CD4-positive, CD25-positive, alpha-beta regulatory T cell (primary cell): Measurements from ENCODE around the gene DDC. TPM values are rescaled to one million over a fixed set of nuclear protein-coding genes. Genes with fewer than 3 reads are reported as not detected.

Experiments used
- ATAC-seq, 2 donors: fragments of 150-1000 bp; cut with Tn5 transposase; one replicate each; pipeline ENCODE4 v1.10.0; 2021; ENCODE audit warnings: low read depth in 2 of 2, moderate number of reproducible peaks in 2 of 2, moderate library complexity in 1 of 2
- DNase-seq, 3 donors: peaks; one replicate each; pipeline versions ENCODE4 v3.0.0 to v3.0.0-alpha.2; 2012 to 2022; ENCODE audit warnings: mixed read lengths in 1 of 3
- H3K27ac ChIP-seq: one replicate; pipeline ENCODE4 v1.7.0; 2013; ENCODE audit warnings: mild to moderate bottlenecking, low read length; ENCODE audit not compliant: insufficient read depth, poor library complexity, severe bottlenecking
- H3K27me3 ChIP-seq: one replicate; pipeline ENCODE4 v1.7.0; 2013; ENCODE audit warnings: low read length; ENCODE audit not compliant: control insufficient read depth, insufficient read depth
- H3K36me3 ChIP-seq: one replicate; pipeline ENCODE4 v1.7.0; 2013; ENCODE audit warnings: mild to moderate bottlenecking, low read length, moderate library complexity; ENCODE audit not compliant: control insufficient read depth, insufficient read depth
- H3K4me1 ChIP-seq: 2 replicates; pipeline ENCODE4 v1.7.0; 2013; ENCODE audit warnings: mild to moderate bottlenecking, low read length; ENCODE audit not compliant: insufficient read depth, control insufficient read depth, poor library complexity, severe bottlenecking
- H3K4me3 ChIP-seq: one replicate; pipeline ENCODE4 v1.7.0; 2013; ENCODE audit warnings: low read depth, mild to moderate bottlenecking, low read length, moderate library complexity
- H3K9me3 ChIP-seq, 2 experiments: 1 replicate in 1 of 2; 2 replicates in 1 of 2; pipeline ENCODE4 v1.7.0; 2013; ENCODE audit warnings: low read length in 2 of 2, mild to moderate bottlenecking in 1 of 2, moderate library complexity in 1 of 2; ENCODE audit not compliant: control insufficient read depth in 2 of 2
- H3K27ac Mint-ChIP-seq, 3 donors: one replicate each; pipeline ENCODE4 v1.8.0; 2020 to 2022; ENCODE audit warnings: mild to moderate bottlenecking in 3 of 3, mixed read lengths in 3 of 3, moderate library complexity in 2 of 3
- H3K27me3 Mint-ChIP-seq: one replicate; pipeline ENCODE4 v1.8.0; 2022; ENCODE audit warnings: mild to moderate bottlenecking, mixed read lengths
- H3K36me3 Mint-ChIP-seq: one replicate; pipeline ENCODE4 v1.8.0; 2020; ENCODE audit warnings: mixed read lengths
- H3K4me1 Mint-ChIP-seq, 4 donors: one replicate each; pipeline ENCODE4 v1.8.0; 2020 to 2022; ENCODE audit warnings: mixed read lengths in 4 of 4, mild to moderate bottlenecking in 1 of 4
- H3K4me3 Mint-ChIP-seq, 4 donors: one replicate each; pipeline ENCODE4 v1.8.0; 2020 to 2022; ENCODE audit warnings: mild to moderate bottlenecking in 4 of 4, mixed read lengths in 4 of 4, moderate library complexity in 3 of 4
- H3K9me3 Mint-ChIP-seq, 7 donors: one replicate each; pipeline ENCODE4 v1.8.0; 2020 to 2022; ENCODE audit warnings: mixed read lengths in 7 of 7, mild to moderate bottlenecking in 3 of 7, moderate library complexity in 2 of 7
- polyA plus RNA-seq, 4 donors: library from polyadenylated mRNA; unstranded; fragments of 300-500 nt; fragmentation: Illumina TruSeq; gene quantifications; one replicate each; pipeline ENCODE4 v1.2.3, GENCODE V29; 2021
- total RNA-seq: library from RNA; stranded (reverse); gene quantifications from one replicate; pipeline ENCODE4 v1.2.3, GENCODE V29; 2022

The DDC gene
- total and polyA plus RNA-seq, 5 donors from 2014 or later: not detected

DNA sequence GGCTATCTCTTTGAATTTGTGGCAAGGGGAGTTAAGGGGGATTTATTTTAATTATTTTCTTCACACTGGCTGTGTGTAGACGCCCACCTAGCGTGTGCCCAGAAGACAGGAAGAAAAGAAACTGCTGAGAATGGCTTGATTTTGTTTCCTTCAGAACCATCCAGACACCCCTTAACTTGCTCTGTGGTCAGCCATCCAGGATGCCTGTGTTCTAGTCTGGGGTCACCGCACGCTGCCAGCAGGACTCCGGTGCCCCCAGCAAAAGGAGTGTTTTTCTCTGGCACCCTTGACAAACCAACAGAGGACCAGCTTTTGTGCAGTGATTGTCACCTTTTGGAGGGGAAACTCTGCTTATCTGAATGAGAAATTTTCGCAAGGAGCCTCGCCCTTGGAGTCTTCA is 5.3 kb downstream of the DDC start:
- Histone ChIP-seq H3K4me3 (no peak overlapping the region), H3K27me3 (peaks cover 22% of the 10 kb centered on the region), H3K9me3 (no peaks in the 10 kb centered on the region), H3K4me1 (no peaks in the 10 kb centered on the region), H3K36me3 (no peaks in the 10 kb centered on the region), H3K27ac (no peak overlapping the region)
- ATAC-seq (no peak), DNase-seq (no peak)
- peaks cover 0 to 2% (median 0%) of the 10 kb centered on the region in 4 donors for H3K4me1 Mint-ChIP-seq
- H3K27ac Mint-ChIP-seq: no peak overlapping the region
- no peaks in the 10 kb centered on the region for H3K36me3 Mint-ChIP-seq
- H3K4me3 Mint-ChIP-seq: no peak overlapping the region
- H3K27me3 Mint-ChIP-seq: peaks cover 36% of the 10 kb centered on the region
- peaks cover 0 to 3% (median 0%) of the 10 kb centered on the region in 7 donors for H3K9me3 Mint-ChIP-seq

DNA sequence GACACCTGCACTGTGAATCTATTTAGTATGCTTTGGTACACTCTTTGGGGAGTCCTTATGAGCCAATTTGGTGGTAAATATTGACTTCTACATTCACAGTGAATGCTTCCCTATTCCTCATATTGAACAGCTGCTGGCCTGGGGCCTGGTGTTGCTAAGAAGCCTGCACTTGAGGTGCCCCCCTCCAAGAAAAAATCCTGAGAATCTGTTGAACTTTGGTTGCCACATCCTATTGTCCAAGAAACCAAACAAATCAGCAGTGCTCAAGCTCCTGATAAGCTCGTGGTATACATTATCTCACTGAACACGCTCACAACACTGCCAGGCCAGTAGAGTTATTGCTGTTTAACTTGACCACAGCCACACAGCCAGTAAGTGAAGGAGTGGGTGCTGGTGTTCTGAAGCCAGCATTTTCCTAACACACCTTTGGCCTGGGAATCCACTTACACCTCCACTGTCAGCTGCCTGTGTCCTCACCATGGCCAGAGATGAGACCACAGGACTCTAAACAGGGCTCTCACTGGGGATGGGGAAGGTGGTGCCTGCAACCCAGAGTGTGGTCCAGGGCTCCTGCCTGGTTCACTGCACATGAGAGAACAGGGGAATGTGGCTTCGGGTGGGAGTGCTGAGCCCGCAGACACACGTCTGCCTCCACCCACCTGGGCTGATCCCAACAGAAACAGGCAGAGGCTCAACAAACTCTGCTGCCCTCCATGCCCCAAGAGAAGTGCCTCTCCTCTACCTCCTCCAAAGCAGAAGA is 6.7 kb downstream of the DDC start:
- H3K4me1 ChIP-seq: no peaks in the 10 kb centered on the region
- H3K9me3 ChIP-seq: no peaks in the 10 kb centered on the region
- peaks cover 23% of the 10 kb centered on the region for H3K27me3 ChIP-seq
- H3K27ac ChIP-seq: no peak overlapping the region
- Mint-ChIP-seq H3K27me3 (peaks cover 29% of the 10 kb centered on the region), H3K27ac (no peak overlapping the region), H3K9me3 (peaks cover 0 to 1% (median 0%) of the 10 kb centered on the region in 7 donors), H3K36me3 (no peaks in the 10 kb centered on the region), H3K4me3 (no peak overlapping the region), H3K4me1 (peaks cover 0 to 2% (median 0%) of the 10 kb centered on the region in 4 donors)
- no peak for DNase-seq
- no peaks in the 10 kb centered on the region for H3K36me3 ChIP-seq
- no peak for ATAC-seq
- H3K4me3 ChIP-seq: no peak overlapping the region

DNA sequence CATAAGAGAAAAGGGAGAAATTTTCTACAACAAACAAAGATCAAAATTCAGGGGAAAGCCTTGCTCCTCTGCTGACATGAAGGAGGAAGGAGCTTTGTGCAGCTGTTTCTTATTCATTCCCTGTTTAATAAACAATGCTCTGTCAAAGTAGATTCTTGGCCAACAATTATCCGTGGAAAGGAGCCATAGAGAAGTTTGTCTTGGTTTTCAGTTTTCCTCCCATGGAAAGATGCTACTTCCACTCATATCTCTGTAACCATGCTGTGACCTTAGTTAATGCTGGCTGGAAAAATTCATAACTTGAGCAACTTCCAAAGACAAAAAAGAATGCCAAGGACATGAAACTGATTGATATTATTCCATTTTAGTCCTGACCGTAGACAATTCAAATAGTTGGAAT is 8.1 kb downstream of the DDC start:
- H3K27ac Mint-ChIP-seq: no peak overlapping the region
- H3K27me3 ChIP-seq: peaks cover 23% of the 10 kb centered on the region
- no peaks in the 10 kb centered on the region for H3K36me3 ChIP-seq
- no peak overlapping the region for H3K27ac ChIP-seq
- peaks cover 29% of the 10 kb centered on the region for H3K27me3 Mint-ChIP-seq
- ATAC-seq (no peak), DNase-seq (no peak)
- H3K4me3 Mint-ChIP-seq: no peak overlapping the region
- no peak overlapping the region for H3K4me3 ChIP-seq
- peaks cover 0 to 1% (median 0%) of the 10 kb centered on the region in 7 donors for H3K9me3 Mint-ChIP-seq
- H3K4me1 ChIP-seq: no peaks in the 10 kb centered on the region
- H3K4me1 Mint-ChIP-seq: peaks cover 0 to 2% (median 0%) of the 10 kb centered on the region in 4 donors
- H3K36me3 Mint-ChIP-seq: no peaks in the 10 kb centered on the region
- H3K9me3 ChIP-seq: no peaks in the 10 kb centered on the region

DNA sequence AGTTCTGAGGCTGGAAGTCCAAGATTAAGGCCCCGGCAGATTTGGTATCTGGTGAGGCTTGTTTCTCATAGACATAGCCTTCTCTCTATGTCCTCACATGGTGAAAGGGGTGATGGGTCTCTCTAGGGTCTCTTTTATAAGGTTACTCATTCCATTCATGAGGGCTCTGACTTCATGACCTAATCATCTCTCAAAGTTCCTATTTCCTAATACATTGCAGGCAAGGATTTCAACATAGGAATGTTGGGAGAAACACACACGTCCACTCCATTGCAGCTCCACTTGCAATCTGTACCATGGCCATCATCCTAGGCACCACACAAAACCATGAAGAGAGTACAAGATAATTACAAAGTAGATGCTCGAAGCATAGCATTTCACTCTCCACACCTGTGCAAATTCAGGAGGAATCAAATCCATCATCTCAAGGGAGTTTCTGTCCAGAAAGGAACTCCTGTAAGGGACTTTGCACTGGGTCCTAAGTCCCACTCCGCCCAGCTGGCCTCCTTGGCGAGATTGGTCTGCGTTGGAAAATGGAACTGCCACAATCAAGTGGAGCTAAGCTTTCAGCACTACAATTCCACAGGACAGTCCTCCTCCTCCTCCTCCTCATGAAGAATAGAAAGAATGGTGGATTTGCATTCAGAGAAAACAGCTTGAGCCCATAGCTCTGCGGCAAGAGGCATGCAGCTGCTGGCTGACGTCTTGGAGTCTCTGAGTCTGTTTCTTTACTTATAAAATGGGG is 8.8 kb downstream of the DDC start:
- ATAC-seq (no peak), DNase-seq (no peak)
- Histone ChIP-seq H3K27me3 (peaks cover 23% of the 10 kb centered on the region), H3K36me3 (no peaks in the 10 kb centered on the region), H3K9me3 (no peaks in the 10 kb centered on the region), H3K27ac (no peak overlapping the region), H3K4me1 (no peaks in the 10 kb centered on the region), H3K4me3 (no peak overlapping the region)
- H3K27ac Mint-ChIP-seq: peak overlapping the region in 1 of 3 donors; percentile 7
- H3K4me1 Mint-ChIP-seq: peaks cover 0 to 2% (median 0%) of the 10 kb centered on the region in 4 donors
- H3K36me3 Mint-ChIP-seq: no peaks in the 10 kb centered on the region
- peaks cover 0 to 1% (median 0%) of the 10 kb centered on the region in 7 donors for H3K9me3 Mint-ChIP-seq
- no peak overlapping the region for H3K4me3 Mint-ChIP-seq
- H3K27me3 Mint-ChIP-seq: peaks cover 29% of the 10 kb centered on the region

DNA sequence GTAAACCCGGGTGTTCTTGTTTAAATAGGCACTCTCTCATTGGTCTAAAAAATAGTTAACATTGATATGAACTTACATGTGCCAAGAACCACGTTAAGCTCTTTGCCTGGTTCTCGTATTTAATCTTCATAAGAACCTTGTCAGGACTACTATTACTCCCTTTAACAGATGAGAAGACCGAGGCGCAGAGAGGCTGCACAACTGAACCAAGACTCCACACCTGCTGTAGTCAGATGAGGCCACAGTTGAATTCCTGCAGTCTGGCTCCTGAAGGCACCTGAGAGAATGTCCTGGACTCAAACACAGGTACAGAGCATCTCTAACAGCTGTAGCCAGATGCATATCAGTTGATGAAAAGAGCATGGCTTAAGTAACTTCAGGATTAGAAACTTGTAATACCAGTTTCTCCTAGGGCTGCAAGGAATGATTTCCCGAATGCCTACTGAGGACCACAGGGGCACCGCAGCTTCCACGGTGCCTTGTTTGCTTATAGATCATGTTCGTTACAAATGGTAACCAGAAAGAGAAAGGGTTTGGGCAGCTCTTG is 9.5 kb downstream of the DDC start:
- DNase-seq: no peak
- Mint-ChIP-seq H3K4me3 (no peak overlapping the region), H3K27me3 (peaks cover 29% of the 10 kb centered on the region), H3K36me3 (no peaks in the 10 kb centered on the region), H3K4me1 (peaks cover 0 to under 1% (median 0%) of the 10 kb centered on the region in 4 donors), H3K9me3 (peaks cover 0 to 1% (median 0%) of the 10 kb centered on the region in 7 donors), H3K27ac (no peak overlapping the region)
- H3K36me3 ChIP-seq: no peaks in the 10 kb centered on the region
- no peak overlapping the region for H3K27ac ChIP-seq
- no peaks in the 10 kb centered on the region for H3K4me1 ChIP-seq
- no peaks in the 10 kb centered on the region for H3K9me3 ChIP-seq
- no peak for ATAC-seq
- H3K27me3 ChIP-seq: peaks cover 23% of the 10 kb centered on the region
- H3K4me3 ChIP-seq: no peak overlapping the region

DNA sequence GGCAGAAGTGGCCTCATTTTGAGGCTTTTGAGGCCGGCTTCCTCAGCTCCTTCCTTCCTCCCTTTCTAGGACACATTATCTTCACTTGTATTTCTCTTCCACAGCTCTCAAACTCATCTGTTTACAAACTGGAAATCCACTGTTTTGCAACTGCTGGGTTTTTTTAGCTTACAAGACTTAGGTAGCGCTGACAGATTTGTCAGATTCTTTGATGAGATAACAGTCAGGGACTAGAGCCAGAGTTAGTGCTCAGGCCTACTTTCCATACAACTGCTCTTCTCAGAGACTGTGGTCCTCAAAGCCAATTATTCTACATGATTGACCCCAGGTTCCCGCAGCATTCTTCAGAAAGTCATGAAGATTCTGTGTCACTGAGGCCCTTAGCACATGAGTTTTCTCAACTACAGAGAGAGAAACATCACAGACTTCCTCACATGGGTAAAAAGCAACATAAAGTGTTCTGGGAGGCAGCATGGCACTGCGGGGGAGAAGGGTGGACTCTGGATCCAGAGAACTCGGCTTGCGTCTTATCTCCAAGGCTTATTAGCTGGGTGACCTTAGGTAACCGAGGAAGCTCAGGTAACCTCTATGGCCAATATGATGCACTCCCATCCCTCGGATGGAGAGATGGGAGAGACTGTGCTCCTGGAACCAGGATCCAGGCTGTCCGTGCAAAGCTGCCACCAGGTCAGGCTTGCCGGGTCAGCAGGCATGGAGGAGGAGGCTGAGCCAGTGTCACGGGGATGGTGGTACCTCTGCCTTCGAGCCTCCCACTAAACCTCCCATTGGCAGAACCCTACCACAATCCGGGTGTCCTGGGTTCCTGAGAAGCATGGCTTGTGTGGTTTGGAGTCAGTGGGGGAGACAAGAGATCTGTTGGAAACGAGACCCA is 10.5 kb downstream of the DDC start:
- Mint-ChIP-seq H3K36me3 (no peaks in the 10 kb centered on the region), H3K27me3 (peaks cover 29% of the 10 kb centered on the region), H3K4me1 (no peaks in the 10 kb centered on the region), H3K27ac (no peak overlapping the region), H3K9me3 (peaks cover 0 to 1% (median 0%) of the 10 kb centered on the region in 7 donors), H3K4me3 (no peak overlapping the region)
- no peak for ATAC-seq
- H3K4me3 ChIP-seq: no peak overlapping the region
- H3K27ac ChIP-seq: no peak overlapping the region
- DNase-seq: no peak
- H3K27me3 ChIP-seq: peaks cover 18% of the 10 kb centered on the region
- H3K36me3 ChIP-seq: no peaks in the 10 kb centered on the region
- no peaks in the 10 kb centered on the region for H3K9me3 ChIP-seq
- no peaks in the 10 kb centered on the region for H3K4me1 ChIP-seq

DNA sequence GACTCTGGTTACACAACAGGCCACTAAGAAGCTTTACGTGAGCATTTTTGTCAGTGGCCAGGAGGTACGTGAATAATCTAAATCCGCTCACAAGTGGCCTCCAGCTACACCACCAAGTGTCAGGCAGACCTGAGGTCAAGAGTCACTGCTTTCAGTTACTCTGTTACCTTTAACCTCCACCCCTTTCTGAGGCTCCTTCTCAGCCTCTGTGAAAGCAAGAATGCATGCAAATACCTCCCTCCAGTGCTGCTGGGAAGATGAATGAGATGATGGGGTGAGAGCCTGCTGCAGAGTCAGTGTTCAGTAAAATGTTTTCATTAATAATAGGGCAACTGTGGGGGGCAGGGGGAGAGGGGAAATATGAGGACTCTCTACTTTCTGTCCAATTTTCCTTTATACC is 11.2 kb downstream of the DDC start:
- Mint-ChIP-seq H3K27me3 (peaks cover 36% of the 10 kb centered on the region), H3K4me3 (no peak overlapping the region), H3K4me1 (no peaks in the 10 kb centered on the region), H3K36me3 (no peaks in the 10 kb centered on the region), H3K9me3 (peaks cover 0 to 1% (median 0%) of the 10 kb centered on the region in 7 donors), H3K27ac (no peak overlapping the region)
- no peaks in the 10 kb centered on the region for H3K9me3 ChIP-seq
- H3K27ac ChIP-seq: no peak overlapping the region
- H3K36me3 ChIP-seq: no peaks in the 10 kb centered on the region
- H3K27me3 ChIP-seq: peaks cover 18% of the 10 kb centered on the region
- no peaks in the 10 kb centered on the region for H3K4me1 ChIP-seq
- DNase-seq (no peak), ATAC-seq (no peak)
- H3K4me3 ChIP-seq: no peak overlapping the region
